ENCODE data around the gene PCDH9.

Gene PCDH9

DNA sequence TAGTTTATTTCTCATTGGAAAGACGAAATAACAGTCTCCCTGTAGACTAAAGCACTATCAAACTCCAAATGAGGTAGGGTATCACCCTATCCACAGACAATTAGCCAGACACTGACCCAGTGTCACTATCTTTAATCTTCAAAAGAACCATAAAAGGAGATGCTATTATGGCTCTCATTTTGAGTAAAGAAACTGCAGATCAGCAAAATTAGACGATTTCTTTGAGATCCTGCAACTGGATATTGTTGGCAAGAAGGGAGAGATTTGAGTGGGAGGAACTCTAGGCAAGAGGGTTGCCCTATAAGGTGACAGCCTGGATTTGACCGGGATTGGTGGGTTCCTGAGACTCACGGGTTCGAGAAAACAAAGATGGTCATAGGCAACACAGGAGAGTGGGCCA, 71.2 kb downstream of the PCDH9 start:
- DNase-seq (ENCODE audit: low read depth in 4 of 4, low spot score in 1 of 4), result no peak

DNA sequence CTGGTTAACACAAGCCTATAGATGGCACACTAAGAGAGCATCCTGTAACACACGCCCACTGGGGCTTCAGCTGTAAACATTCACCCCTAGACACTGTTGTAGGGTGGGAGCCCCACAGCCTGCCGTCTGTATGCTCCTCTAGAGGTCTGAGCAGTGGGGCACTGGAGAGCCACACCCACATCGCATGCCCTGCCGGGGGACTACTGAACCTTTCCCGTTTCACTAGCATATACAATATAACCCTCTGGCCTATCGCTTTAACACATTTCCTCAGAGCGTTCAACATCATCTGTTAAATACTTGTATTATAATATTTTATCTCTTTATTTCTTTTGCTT, 73.4 kb downstream of the PCDH9 start:
- DNase-seq (ENCODE audit: low read depth in 4 of 4, low spot score in 1 of 4), result no peak

DNA sequence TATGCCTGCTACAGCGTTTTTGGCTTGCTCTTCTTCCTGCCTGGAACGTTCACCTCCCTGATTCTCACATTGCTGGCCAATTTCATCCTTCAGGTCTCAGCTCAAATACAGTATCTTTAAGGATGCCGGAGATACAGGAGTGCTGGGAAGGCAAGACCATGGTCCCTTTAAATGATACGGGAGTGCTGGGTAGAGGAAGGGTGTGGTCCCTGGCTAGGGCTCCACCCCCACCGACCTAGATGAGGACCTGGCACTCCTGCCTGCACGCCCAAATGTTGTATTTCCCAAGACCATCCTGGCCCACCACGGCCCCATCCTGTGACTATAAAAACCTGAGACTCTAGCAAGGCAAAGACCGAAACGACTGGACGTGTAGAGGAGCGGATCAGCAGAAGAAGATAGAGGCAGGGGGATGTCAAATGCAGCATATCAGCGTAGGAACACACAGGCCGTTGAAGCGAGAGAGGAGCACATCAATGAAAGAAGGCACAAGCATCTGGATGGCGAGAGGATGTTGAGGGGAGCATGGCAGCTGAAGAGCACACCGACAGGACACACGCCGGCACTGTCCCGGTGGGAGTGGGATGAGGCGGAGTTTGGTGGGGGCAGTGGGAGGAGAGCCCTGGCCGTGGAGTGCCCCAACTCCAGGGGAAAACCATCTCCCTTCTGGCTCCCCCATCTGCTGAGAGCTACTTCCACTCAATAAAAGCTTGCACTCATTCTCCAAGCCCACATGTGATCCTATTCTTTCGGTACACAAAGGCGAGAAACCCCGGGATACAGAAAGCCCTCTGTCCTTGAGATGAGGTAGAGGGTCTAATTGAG, 74.0 kb downstream of the PCDH9 start:
- no peak for DNase-seq (ENCODE audit: low read depth in 4 of 4, low spot score in 1 of 4)

DNA sequence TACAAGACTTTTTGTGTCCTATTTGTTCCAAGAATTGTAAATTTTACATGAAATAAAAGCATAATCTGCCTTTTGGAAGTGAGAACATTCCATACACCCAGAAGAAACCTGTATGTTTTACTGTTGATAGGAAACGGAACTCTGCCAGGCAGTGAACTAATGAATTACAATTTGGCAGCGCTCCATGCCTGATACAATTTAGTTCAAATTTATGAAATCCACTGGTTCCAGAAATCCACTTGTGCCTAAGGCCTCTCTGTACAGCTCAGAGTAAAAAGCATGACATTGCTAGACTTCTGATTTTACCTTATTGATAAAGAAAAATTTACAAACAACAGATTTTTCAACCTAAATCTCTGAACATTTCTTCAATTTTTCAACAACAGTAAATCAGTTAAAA, 78.1 kb downstream of the PCDH9 start:
- no peak for DNase-seq (ENCODE audit: low read depth in 4 of 4, low spot score in 1 of 4)

DNA sequence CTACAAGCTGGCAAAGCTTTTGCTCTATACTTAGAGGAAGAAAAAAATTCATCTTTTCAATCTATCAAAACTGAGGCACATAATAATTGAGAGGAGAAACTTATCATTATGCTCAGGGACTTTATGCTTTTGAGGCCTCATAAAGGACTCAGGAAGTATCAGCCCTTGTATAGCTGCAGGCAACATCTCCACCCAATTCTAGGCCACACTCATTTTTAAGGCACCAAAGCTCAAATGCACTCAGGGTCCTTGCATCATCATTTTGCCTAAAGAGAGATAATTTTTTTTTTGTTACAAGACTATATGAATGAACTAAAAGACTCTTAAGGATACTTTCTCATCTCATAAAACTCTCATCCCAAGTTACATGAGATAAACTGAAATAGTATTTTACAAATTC, 78.5 kb downstream of the PCDH9 start:
- DNase-seq (ENCODE audit: low read depth in 4 of 4, low spot score in 1 of 4), result no peak

DNA sequence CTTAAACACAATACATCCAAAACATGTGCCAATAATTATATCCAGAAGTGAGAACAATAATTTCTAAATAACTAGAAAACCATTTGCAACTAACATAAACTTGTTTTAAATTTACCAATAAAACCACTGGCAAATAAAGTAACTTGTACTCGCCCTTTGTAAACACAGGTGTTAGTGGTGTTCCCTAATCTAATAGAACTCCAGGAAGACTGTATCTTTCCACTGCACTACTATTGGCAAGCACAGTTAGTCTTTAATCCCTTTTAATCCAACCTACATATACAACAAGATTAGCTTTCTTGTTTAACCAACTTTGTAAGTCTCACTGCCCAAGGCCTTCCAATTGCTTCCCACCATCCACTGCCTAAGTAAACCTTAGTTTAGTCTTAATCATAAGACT, 79.5 kb downstream of the PCDH9 start:
- DNase-seq (ENCODE audit: low read depth in 4 of 4, low spot score in 1 of 4), result no peak

DNA sequence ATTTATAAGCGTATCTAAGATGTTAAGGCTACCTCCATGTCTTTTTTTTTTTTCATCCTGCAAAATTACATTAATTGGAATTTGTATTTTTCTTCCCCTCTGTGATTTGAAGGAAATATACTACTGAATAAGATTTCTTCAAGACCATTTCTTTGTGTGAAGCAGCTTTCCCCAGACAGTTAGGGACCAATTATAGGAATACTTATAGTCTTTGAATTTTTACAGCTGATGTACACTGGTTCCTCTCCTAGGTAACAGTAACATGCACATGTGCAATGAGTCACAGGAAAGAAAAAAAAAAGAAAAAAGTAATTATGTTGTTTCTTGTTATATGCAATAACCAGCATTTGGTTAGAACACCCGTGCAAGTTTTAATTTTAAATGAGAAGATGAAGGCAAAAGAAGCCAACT, 82.0 kb downstream of the PCDH9 start:
- no peak for DNase-seq (ENCODE audit: low read depth in 4 of 4, low spot score in 1 of 4)

DNA sequence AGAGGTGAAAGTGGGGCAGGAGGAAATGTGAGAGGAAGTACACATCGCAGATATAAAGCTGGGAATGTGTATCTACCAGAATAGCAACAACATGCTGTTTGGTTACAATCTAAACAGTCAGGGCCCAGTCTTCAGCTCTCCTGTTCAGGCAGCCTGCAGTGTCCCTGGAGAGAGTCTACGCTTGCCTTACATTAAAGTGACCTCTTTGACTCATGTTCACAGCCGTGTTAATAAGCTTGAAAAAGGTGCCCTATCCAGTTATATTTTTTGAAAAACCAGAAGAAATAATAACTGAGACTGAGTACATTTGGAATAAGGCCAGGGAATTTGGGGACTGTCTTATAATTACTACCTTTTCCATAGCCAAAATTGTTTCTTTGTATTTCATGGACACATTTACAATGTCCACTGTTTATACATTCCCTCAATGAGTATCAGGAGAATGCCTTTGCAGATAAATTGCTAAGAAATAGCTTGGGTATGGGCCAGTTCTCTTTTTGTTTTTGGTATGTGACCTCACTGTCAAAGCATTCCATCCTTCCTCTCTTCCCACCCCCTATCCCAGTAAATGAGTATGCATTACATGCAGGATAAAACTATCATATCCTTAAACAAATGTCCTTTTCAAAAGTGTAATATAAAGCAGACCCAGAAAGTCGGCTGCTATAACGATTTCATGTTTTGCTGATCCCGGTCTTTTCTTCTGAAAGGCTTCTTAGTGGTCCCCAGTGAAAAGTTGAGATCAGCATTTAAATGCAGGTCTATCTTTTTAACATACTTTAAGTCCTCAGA, 82.6 kb downstream of the PCDH9 start:
- DNase-seq (ENCODE audit: low read depth in 4 of 4, low spot score in 1 of 4), result no peak

DNA sequence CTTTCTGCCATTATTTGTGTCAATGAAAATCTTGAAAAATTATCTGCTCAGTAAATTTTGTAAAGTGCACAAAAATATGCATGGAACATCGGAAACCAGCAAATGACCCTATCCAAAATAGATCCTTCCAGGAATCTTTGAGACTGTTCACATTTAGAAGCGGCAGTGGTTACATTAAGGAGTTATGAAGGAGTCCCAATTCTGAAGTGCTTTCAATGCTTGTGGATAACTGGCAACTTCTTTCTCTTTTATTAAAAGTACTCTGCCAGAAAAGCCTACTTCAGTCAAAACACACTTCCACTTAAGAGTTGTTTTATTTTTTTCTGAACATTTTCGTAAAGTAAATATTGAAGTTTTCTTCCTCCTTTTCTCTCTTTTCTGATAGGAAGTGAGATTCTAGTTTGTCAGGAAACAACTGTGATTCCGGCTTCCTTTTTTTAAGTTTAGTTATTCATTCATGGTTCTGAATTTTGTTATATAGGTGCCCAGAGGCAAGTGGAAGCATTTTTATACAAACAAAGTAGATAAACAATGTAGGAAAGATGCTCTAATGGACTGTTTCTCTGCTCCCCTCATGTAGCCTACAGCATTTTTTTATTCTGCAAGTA, 83.5 kb downstream of the PCDH9 start:
- DNase-seq (ENCODE audit: low read depth in 4 of 4, low spot score in 1 of 4), result no peak

DNA sequence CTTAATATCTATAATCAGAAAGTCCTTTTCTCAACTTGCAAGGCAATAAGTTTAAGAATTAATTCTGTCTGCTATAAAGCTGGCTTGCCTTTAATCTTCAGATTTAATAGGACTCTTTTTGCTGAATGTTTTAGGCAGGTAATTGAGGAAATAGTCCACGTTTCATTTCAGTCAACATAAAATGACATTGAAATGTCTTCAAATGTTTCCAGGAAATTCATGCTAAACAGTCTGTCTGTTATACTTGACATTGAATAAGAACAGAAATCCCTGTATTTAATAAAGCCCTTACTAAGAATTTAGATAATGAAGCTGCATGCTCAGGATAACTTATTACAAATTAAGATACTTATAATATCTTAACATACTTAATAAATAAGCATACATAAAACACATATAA, 84.2 kb downstream of the PCDH9 start:
- DNase-seq (ENCODE audit: low read depth in 4 of 4, low spot score in 1 of 4), result no peak

DNA sequence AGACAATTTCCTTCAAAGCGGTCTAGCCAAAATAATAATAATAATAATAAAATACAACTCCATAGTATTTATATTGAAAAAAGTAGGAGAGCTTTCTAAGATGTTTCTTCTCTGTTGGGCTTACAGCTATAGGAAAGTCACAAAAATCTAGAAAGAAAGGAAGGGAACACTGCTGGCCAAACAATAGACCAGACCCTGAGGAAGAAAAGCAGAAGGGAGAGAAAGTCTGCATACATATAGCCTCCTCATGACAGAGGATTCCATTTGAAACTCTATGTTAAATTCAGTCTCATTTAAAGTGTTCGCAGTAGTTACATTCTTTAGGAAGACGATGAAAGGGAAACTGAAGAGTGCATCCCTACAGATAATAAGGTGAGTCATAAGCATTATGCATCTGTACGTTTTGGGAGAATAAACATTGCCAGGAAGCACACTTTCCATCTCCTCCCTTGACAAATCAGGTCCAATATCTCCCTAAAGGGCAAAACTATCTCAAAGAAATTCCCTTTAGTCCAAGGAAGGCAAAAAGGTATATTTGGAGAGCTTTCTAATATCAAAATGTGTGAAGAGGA, 86.5 kb downstream of the PCDH9 start:
- no peak for DNase-seq (ENCODE audit: low read depth in 4 of 4, low spot score in 1 of 4)

DNA sequence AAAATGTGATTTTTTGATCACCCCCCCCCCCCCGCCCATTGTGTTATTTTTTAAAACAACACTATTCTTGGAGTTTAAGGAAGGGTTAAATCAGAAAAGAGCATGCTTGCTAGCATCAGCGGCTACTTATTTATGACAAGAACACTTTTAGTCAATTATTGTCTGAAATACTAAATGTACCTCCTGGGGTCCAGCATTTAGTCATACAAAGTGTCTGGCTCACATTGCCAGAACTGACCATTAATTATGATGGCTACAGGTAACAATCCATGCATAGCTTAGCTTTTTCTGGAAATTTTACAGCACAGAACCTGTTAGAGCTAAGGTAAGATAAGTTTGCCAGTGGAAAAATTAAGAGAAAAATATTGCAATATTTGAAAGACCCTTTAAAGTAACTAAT, 90.1 kb downstream of the PCDH9 start:
- no peak for DNase-seq (ENCODE audit: low read depth in 4 of 4, low spot score in 1 of 4)

DNA sequence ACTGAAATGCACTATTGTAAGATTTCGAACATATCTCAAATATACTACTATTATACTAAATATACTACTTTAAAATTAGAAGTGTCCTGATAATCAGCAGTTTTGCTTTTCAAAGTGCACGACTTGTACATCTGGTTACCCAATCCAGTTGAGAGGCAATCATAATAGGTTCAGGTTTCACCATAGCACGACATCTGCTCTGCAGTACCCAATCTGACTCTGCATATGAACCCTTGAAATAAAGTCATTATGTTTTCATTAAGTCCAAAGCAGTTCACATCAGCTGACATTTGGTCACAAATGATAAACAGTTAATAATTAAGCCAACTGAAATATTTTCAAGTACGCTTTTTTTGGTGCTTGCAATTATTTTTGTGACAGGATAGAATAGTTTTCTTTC, 90.6 kb downstream of the PCDH9 start:
- no peak for DNase-seq (ENCODE audit: low read depth in 4 of 4, low spot score in 1 of 4)

DNA sequence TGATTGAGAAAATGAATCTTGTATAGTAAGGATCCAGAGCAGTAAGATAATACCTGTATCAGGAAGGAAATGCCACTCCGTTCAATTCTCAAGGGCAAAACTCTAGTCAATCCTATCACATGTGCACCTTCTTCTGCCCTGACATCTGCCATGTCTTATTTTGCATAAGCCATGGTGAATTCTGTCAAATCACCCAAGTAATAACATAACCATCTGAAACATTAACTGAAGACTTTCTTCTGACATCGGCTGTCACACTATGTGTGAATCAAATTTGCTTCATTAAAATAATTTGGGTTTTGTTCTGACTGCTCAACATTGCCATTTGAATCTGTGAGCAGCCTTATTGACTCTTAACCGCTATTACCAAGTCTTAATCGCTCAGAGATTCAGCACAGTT, 91.2 kb downstream of the PCDH9 start:
- no peak for DNase-seq (ENCODE audit: low read depth in 4 of 4, low spot score in 1 of 4)

DNA sequence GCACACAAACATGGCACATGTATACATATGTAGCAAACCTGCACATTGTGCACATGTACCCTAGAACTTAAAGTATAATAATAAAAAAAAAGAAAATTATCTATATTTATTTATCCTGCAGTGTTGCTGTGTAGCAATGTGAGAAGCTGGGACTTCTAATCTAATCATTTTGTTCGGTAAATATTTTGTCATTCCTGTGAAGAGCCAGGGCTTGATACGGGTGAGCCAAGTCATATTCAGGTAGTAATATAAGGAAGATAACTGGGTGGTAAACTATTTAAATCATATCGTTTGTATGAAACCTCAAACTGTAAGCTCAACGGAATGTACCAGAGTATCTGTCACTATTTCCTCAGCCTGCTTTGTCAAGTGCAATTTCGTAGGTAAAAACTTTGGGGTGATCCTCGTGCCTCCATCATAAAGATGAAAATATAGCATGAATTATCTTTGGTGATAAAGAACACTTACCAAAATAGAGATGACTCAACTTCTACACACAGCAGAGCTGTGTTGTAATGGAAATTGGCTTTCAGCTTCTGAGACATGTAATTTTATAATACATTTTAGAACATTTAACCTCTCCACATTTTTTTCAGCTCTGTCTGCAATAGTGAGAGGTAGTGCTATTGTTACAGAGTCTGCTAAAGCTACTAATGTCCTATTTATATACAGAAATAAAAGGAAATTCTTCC, 92.9 kb downstream of the PCDH9 start:
- no peak for DNase-seq (ENCODE audit: low read depth in 4 of 4, low spot score in 1 of 4)

DNA sequence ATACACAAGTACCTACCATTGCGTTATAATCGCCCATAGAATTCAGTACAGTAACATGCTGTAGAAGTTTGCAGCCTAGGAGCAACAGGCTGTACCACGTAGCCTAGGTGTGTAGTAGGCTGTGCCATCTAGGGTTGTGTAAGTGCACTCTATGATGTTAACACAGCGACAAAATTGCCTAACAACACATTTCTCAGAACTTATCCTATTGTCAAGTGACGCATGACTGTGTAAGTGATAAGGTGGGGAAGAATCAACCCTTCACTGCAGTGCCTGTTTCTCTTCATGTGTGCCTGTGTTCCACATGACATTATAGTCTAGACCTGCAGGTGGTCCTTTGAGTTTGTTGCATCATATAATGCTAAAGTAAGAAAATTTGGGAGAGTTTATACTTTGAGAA, 94.0 kb downstream of the PCDH9 start:
- DNase-seq (ENCODE audit: low read depth in 4 of 4, low spot score in 1 of 4), result no peak

DNA sequence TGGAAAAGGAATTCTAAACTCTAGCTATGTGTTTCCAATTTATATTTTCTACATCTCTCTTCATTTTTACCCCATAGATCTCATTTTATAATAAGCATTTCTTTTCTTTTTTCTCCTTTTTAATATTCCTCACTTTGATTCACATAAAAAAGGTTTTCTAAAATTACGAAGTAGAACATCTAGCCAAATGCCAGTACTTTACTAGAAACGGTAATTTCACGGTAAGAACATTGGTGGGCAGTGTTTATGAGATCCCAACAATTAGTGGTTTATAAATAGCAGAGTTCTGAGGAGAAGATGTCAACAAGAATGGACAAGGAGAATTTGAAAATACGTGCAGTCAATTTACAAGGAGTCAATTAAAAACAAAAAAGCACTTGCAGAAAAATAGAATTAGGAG, 94.8 kb downstream of the PCDH9 start:
- DNase-seq (ENCODE audit: low read depth in 4 of 4, low spot score in 1 of 4), result no peak

DNA sequence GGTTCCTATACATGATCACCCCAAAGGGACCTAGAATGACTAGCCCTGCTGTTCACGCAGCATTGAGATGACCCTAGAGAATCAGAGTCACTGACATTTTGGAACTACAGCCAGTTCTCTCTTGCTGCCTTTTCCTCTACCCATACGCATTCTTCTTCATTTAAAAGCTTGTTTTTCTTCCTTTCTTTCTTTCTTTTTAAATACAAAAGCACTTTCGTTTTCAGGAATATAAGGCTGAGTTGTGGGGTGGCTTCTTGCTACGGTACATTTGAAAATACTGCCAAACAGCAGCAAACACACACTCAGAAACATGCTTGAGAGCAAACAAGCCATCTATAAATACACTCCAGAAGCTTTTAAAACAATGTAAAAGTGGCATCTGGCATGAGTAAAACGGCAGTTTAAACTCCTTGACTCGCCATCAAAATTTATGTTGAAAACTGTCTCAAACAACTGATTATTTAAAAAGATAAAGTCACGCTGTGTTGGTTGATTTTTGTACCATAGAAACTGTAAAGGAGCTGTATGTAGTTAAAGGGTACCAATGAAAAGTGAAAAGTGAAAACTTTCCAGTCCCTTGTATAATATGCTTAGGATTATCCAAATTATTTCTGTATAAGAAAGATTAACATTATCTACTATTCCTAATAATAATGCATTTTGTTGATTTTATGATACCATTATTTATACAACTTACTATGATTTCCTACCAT, 95.6 kb downstream of the PCDH9 start:
- DNase-seq (ENCODE audit: low read depth in 4 of 4, low spot score in 1 of 4), result no peak

DNA sequence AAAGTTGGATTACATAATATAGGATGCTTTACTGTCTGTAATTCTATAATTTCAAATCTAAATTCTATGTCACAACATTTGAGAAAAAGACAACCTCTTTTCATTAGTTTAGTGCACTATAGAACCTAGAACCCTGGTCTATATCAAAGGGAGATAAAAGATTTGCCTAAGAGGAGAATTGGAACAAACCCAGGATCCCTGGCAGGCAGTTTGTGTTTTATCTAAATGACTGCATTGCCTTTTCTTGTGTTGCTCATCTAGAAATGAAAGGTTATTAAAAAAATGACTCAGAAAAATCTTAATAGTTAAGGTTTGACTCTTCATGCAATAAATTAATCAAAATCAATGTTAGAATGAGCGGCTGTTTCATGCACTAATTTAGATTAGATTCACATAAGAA, 96.7 kb downstream of the PCDH9 start:
- no peak for DNase-seq (ENCODE audit: low read depth in 4 of 4, low spot score in 1 of 4)

DNA sequence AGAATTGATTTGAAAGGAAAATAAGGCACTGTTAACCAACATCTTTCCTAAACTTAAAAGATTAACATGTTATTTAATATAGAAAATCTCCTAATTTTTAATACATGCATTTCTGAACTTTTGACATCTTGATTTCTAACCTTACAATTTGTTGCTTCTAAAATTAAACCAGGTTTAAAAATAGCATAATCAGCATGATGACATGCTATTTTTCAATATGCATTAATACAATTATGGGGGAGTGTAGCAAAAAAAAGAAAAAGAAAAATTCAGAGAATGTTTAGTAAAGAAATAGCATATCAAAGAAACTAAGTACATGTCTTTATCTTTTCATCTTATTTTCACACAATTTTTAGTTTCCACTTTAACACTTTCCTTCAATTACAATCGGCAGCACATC, 98.7 kb downstream of the PCDH9 start:
- DNase-seq (ENCODE audit: low read depth in 4 of 4, low spot score in 1 of 4), result no peak

DNA sequence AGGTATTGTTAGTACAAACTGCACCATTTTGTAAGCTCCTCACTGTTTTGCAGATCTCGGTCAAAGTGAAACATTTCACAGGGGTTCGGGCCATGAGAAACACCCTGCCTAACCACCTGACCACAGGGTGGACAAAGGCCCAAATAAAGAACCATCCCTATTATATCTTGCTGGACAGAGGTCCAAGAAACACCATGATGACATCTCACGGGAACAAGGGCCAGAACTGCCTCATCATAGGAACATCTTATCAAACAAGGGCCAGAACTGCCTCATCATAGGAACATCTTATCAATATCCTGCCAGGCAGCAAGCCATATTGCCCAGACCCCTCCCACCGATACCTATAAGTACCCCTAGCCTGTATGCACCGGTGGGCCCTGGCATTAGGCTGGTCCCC, 99.7 kb downstream of the PCDH9 start:
- no peak for DNase-seq (ENCODE audit: low read depth in 4 of 4, low spot score in 1 of 4)

All from stimulated activated CD4-positive, alpha-beta T cell treated with anti-CD3 and anti-CD28 coated beads, Interleukin-1b, Interleukin-23, amount 100 ng/mL, for 24 hours (primary cell).